Endodermal cell (in vitro differentiated cells): ENCODE measurements around the gene GTPBP4. TPM values are rescaled to one million over a fixed set of nuclear protein-coding genes. Genes with fewer than 3 reads are reported as not detected.
A peak's percentile ranks its signal among the peaks of the same experiment; 100 is the strongest.

Source experiments
- DNase-seq: peaks from one replicate; pipeline ENCODE4 v3.0.0-alpha.2; 2017
- H3K27ac ChIP-seq: 2 replicates; pipeline ENCODE4 v1.5.1; 2013; ENCODE audit warnings: mild to moderate bottlenecking, low read depth, low read length, moderate library complexity
- H3K27me3 ChIP-seq: 2 replicates; pipeline ENCODE4 v1.6.1; 2013; ENCODE audit warnings: mild to moderate bottlenecking, low read length, moderate library complexity; ENCODE audit not compliant: insufficient read depth, control insufficient read depth, poor library complexity, severe bottlenecking
- H3K36me3 ChIP-seq: 2 replicates; pipeline ENCODE4 v1.7.0; 2013; ENCODE audit warnings: mild to moderate bottlenecking, low read length, moderate library complexity; ENCODE audit not compliant: control insufficient read depth, insufficient read depth
- H3K4me1 ChIP-seq: one replicate; pipeline ENCODE4 v1.7.0; 2013; ENCODE audit warnings: low read length; ENCODE audit not compliant: control insufficient read depth, insufficient read depth
- H3K4me3 ChIP-seq: 2 replicates; pipeline ENCODE4 v1.5.1; 2013; ENCODE audit warnings: mild to moderate bottlenecking, low read length, moderate library complexity
- H3K9ac ChIP-seq: 2 replicates; pipeline ENCODE4 v1.6.1; 2013; ENCODE audit warnings: mild to moderate bottlenecking, low read length, moderate library complexity; ENCODE audit not compliant: poor library complexity, severe bottlenecking; ENCODE audit errors: extremely low read depth
- H3K9me3 ChIP-seq: 2 replicates; pipeline ENCODE4 v1.6.1; 2013; ENCODE audit warnings: mild to moderate bottlenecking, low read length, moderate library complexity; ENCODE audit not compliant: control insufficient read depth
- H3K27ac Mint-ChIP-seq: 2 replicates; pipeline ENCODE4 v1.8.0; 2020; ENCODE audit warnings: mixed read lengths
- H3K27me3 Mint-ChIP-seq: 2 replicates; pipeline ENCODE4 v1.8.0; 2021; ENCODE audit warnings: mild to moderate bottlenecking, mixed read lengths; ENCODE audit not compliant: insufficient read depth
- H3K36me3 Mint-ChIP-seq: 2 replicates; pipeline ENCODE4 v1.8.0; 2020; ENCODE audit warnings: low read depth, mixed read lengths
- H3K4me1 Mint-ChIP-seq: 2 replicates; pipeline ENCODE4 v1.8.0; 2020; ENCODE audit warnings: mixed read lengths
- H3K4me3 Mint-ChIP-seq: 2 replicates; pipeline ENCODE4 v1.8.0; 2020; ENCODE audit warnings: mild to moderate bottlenecking, moderate library complexity, mixed read lengths
- H3K9me3 Mint-ChIP-seq: 2 replicates; pipeline ENCODE4 v1.8.0; 2020; ENCODE audit warnings: mild to moderate bottlenecking, mixed read lengths
- CTCF ChIP-seq: fragments of 200-600 bp; sonication (generic); conservative IDR thresholded peaks from 2 replicates; pipeline ENCODE4 v1.5.0; 2021; ENCODE audit warnings: antibody characterized with exemption, mild to moderate bottlenecking
- WGBS, 2 experiments: methylation state at CpG; one replicate each; pipeline versions ENCODE4 v1.1.5 to v1.1.7; 2013; ENCODE audit warnings: missing lambda C conversion rate in 2 of 2, mixed read lengths in 1 of 2; ENCODE audit not compliant: insufficient coverage in 1 of 2, insufficient read length in 1 of 2; 5-methylcytosine and 5-hydroxymethylcytosine counted together
- total RNA-seq, 2 donors: library from RNA; stranded (reverse); fragmentation: NEBNext Ultra II Directional in 1 of 2; extraction: Animal tissue kit (Norgen Biotek cat#: 25700) in 1 of 2; gene quantifications; 2 replicates in 1 of 2; 3 replicates in 1 of 2; pipeline ENCODE4 v1.2.1, GENCODE V29; 2021

GTPBP4 gene
- total RNA-seq, 2 donors from 2014 or later = 67.2 to 70.9 TPM

GRCh38 chr10:1020958-1021357, 32.7 kb downstream of the GTPBP4 start:
- Mint-ChIP-seq H3K36me3 (peaks cover 55% of the 10 kb centered on the region), H3K27ac (peak overlapping the region; percentile 48)

GRCh38 chr10:1022413-1022812, 34.2 kb downstream of the GTPBP4 start:
- DNase-seq = peak; percentile 56
- Histone ChIP-seq H3K4me1 (no peaks in the 10 kb centered on the region), H3K9ac (no peak overlapping the region), H3K27ac (no peak overlapping the region), H3K9me3 (no peaks in the 10 kb centered on the region), H3K4me3 (no peak overlapping the region), H3K27me3 (no peaks in the 10 kb centered on the region), H3K36me3 (peaks cover 25% of the 10 kb centered on the region)
- Mint-ChIP-seq H3K4me1 (no peaks in the 10 kb centered on the region), H3K9me3 (peaks cover 5% of the 10 kb centered on the region), H3K27ac (no peak overlapping the region), H3K4me3 (no peak overlapping the region), H3K27me3 (no peaks in the 10 kb centered on the region), H3K36me3 (peaks cover 42% of the 10 kb centered on the region)
- TF ChIP-seq CTCF = no peak
- 90% methylated on average over 9 to 12 of the region's 12 CpGs for WGBS, 2 experiments

More at GRCh38 chr10:1020958-1021357, 32.7 kb downstream of the GTPBP4 start:
- Mint-ChIP-seq H3K4me3 (no peak overlapping the region), H3K9me3 (peaks cover 5% of the 10 kb centered on the region), H3K4me1 (no peaks in the 10 kb centered on the region), H3K27me3 (no peaks in the 10 kb centered on the region)
- Histone ChIP-seq H3K36me3 (peaks cover 40% of the 10 kb centered on the region), H3K27ac (no peak overlapping the region), H3K27me3 (no peaks in the 10 kb centered on the region), H3K9me3 (no peaks in the 10 kb centered on the region), H3K4me1 (no peaks in the 10 kb centered on the region), H3K9ac (no peak overlapping the region), H3K4me3 (no peak overlapping the region)
- TF ChIP-seq CTCF = no peak
- 94 to 96% methylated on average over 5 to 9 of the region's 9 CpGs for WGBS, 2 experiments
- peak; percentile 48 for DNase-seq

GRCh38 chr10:1024103-1024502, 35.9 kb downstream of the GTPBP4 start:
- DNase-seq = peak; percentile 33
- TF ChIP-seq CTCF = no peak
- Histone ChIP-seq H3K4me1 (no peaks in the 10 kb centered on the region), H3K4me3 (no peak overlapping the region), H3K27me3 (no peaks in the 10 kb centered on the region), H3K27ac (no peak overlapping the region), H3K9me3 (no peaks in the 10 kb centered on the region), H3K9ac (no peak overlapping the region), H3K36me3 (peaks cover 14% of the 10 kb centered on the region)
- H3K36me3 Mint-ChIP-seq = peaks cover 26% of the 10 kb centered on the region
- H3K9me3 Mint-ChIP-seq = peaks cover 5% of the 10 kb centered on the region
- no peaks in the 10 kb centered on the region for H3K27me3 Mint-ChIP-seq
- H3K4me3 Mint-ChIP-seq = no peak overlapping the region
- H3K4me1 Mint-ChIP-seq = no peaks in the 10 kb centered on the region
- H3K27ac Mint-ChIP-seq = peak overlapping the region; percentile 48
- WGBS, 2 experiments = 94 to 97% methylated on average over 11 to 12 of the region's 12 CpGs
